ENCODE measurements around the gene LPIN1. TPM values are rescaled to one million over a fixed set of nuclear protein-coding genes. Genes with fewer than 3 reads are reported as not detected.

LPIN1 gene
- total RNA-seq, 1 experiment from 2014 or later, result 4.4 TPM

DNA sequence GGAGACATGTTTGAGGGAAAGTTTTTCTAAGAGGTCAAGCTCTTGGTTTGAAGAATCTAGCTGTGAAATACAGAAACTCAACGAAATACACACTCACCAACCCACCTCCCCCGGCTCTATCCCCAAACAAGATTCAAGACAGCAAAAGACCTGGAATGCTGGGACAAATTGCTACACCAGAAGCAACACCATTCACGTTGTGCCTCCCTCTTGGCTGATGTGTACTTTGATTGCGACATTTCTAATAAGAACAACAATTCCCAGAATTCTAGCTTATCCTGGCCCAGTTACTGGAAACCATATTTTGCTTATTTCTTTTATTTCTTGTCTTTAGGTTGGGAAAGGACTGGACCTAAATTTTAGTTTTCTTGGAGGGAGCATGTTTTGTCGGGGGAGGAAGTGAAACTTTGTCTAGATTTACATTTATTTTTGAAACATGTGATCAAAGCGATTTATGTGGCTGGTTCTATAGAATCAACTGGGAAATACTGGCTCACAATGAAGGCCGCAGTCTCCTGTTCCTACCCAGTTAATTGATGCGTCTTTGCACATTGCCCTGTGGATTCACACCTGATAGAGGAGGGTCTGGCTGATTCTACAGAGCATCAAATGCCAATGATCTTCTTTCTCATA lies 29.6 kb upstream of the LPIN1 start:
- no peak overlapping the region for H2BK15ac ChIP-seq (ENCODE audit: low read depth, low read length)
- H2BK12ac ChIP-seq (ENCODE audit: insufficient read length, low read depth, low read length), result no peak overlapping the region
- H3K23me2 ChIP-seq (ENCODE audit: insufficient read length, low read depth, low read length, poor library complexity, severe bottlenecking), result no peaks in the 10 kb centered on the region
- H3K18ac ChIP-seq (ENCODE audit: insufficient read length, low read depth, low read length), result no peak overlapping the region
- DNase-seq, result no peak
- H3K27ac ChIP-seq (ENCODE audit: insufficient read length, low read depth, low read length), result no peak overlapping the region
- no peak overlapping the region for H3K4me2 ChIP-seq (ENCODE audit: insufficient read depth, insufficient read length, low read length)
- H3K23ac ChIP-seq (ENCODE audit: insufficient read length, low read depth, low read length), result no peak overlapping the region
- no peak overlapping the region for H4K8ac ChIP-seq (replicated peaks; ENCODE audit: insufficient read length, low read depth, low read length)
- no peak overlapping the region for H3K9ac ChIP-seq (ENCODE audit: extremely low read depth, insufficient read length, low read length)
- no peak overlapping the region for H2BK20ac ChIP-seq (ENCODE audit: low read depth, low read length, poor library complexity, severe bottlenecking)
- no peaks in the 10 kb centered on the region for H3K79me1 ChIP-seq (ENCODE audit: insufficient read depth, low read depth, low read length, poor library complexity, severe bottlenecking)
- H3K4me3 Mint-ChIP-seq, result no peak overlapping the region
- H4K20me1 ChIP-seq (ENCODE audit: control insufficient read depth, insufficient read depth, insufficient read length), result no peaks in the 10 kb centered on the region
- H3K56ac ChIP-seq (ENCODE audit: insufficient read length, low read depth, low read length), result no peak overlapping the region
- H3T11ph ChIP-seq (ENCODE audit: low read length), result no peak overlapping the region
- H3K79me2 ChIP-seq (ENCODE audit: insufficient read depth, low read length), result no peaks in the 10 kb centered on the region
- H3K27me3 ChIP-seq (ENCODE audit: insufficient read depth, low read length), result no peaks in the 10 kb centered on the region
- H2BK120ac ChIP-seq (ENCODE audit: low read depth, low read length, poor library complexity, severe bottlenecking), result no peak overlapping the region
- no peaks in the 10 kb centered on the region for H3K9me3 Mint-ChIP-seq
- H2BK5ac ChIP-seq (ENCODE audit: insufficient read length, low read length), result no peak overlapping the region
- no peaks in the 10 kb centered on the region for H3K9me3 ChIP-seq (ENCODE audit: control insufficient read depth, low read depth, low read length)
- H3K36me3 Mint-ChIP-seq (ENCODE audit: insufficient read depth in 1 of 3, low read depth in 3 of 3), result no peaks in the 10 kb centered on the region; a peak in 2 of 7 replicates
- H3K4me1 ChIP-seq (ENCODE audit: insufficient read depth, low read length), result no peaks in the 10 kb centered on the region
- H2AK5ac ChIP-seq (ENCODE audit: insufficient read length, low read length), result no peak overlapping the region
- no peak overlapping the region for H3K4ac ChIP-seq (ENCODE audit: low read depth, low read length)
- H4K91ac ChIP-seq (ENCODE audit: insufficient read length, low read depth, low read length), result no peak overlapping the region
- H2AFZ ChIP-seq (ENCODE audit: low read length), result no peak overlapping the region
- TF ChIP-seq, protein P1, sequence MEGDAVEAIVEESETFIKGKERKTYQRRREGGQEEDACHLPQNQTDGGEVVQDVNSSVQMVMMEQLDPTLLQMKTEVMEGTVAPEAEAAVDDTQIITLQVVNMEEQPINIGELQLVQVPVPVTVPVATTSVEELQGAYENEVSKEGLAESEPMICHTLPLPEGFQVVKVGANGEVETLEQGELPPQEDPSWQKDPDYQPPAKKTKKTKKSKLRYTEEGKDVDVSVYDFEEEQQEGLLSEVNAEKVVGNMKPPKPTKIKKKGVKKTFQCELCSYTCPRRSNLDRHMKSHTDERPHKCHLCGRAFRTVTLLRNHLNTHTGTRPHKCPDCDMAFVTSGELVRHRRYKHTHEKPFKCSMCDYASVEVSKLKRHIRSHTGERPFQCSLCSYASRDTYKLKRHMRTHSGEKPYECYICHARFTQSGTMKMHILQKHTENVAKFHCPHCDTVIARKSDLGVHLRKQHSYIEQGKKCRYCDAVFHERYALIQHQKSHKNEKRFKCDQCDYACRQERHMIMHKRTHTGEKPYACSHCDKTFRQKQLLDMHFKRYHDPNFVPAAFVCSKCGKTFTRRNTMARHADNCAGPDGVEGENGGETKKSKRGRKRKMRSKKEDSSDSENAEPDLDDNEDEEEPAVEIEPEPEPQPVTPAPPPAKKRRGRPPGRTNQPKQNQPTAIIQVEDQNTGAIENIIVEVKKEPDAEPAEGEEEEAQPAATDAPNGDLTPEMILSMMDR (conservative IDR thresholded peaks at IDR 0.05), result no peak
- H3K4me1 Mint-ChIP-seq, result peaks cover 0 to 2% of the 10 kb centered on the region in 2 experiments; a peak in 1 of 4 replicates
- WGBS (ENCODE audit: extremely low coverage, insufficient read length, low lambda C conversion rate), result no CpG with 5 or more reads among the region's 8 CpGs
- peaks cover 4% of the 10 kb centered on the region; the same call in 1 of the 2 replicates for H3K27me3 Mint-ChIP-seq (ENCODE audit: low read depth)
- no peak overlapping the region for H4K5ac ChIP-seq (ENCODE audit: insufficient read length, low read depth, low read length)
- H3K14ac ChIP-seq (ENCODE audit: insufficient read depth, low read length), result no peak overlapping the region
- no peak overlapping the region for H3K27ac Mint-ChIP-seq

Data from H9 (cell line).